CD4-positive, alpha-beta T cell treated with Interleukin-17A for 4 hours (primary cell): ENCODE results near the gene GRIK4.

Experiments
- DNase-seq: peaks from one replicate; pipeline ENCODE4 v3.0.0-alpha.2; 2020; ENCODE audit warnings: mixed read lengths

The GRIK4 gene

GRCh38 chr11:120898568-120898967 is 387.0 kb downstream of the GRIK4 start:
- DNase-seq: no peak

- DNase-seq: no peak
Observed at GRCh38 chr11:120899720-120900119, 388.2 kb downstream of the GRIK4 start.

GRCh38 chr11:120900643-120901042 is 389.1 kb downstream of the GRIK4 start:
- DNase-seq: no peak

GRCh38 chr11:120903686-120904085 is 392.1 kb downstream of the GRIK4 start:
- no peak for DNase-seq

GRCh38 chr11:120904116-120904515 is 392.6 kb downstream of the GRIK4 start:
- DNase-seq: no peak

DNA sequence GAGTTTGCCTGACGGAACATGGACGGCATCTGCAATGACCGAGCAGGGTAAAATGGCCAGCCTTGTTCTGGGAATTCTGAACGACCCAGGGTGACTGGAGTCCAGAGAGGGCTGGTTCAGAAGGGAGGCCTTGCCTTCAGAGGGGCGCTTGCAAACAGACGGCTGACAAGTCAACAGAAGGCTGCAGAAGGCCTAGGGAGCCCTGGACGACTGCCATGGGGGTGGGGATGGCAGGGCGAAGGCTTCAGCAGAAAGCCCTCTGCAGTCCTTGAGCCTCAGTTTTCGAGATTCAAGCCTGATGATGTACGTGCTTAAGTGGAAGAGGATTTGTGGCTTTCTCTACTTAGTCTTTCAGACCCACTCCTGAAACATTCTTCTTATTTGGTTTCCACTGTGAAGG is 395.2 kb downstream of the GRIK4 start:
- no peak for DNase-seq

DNA sequence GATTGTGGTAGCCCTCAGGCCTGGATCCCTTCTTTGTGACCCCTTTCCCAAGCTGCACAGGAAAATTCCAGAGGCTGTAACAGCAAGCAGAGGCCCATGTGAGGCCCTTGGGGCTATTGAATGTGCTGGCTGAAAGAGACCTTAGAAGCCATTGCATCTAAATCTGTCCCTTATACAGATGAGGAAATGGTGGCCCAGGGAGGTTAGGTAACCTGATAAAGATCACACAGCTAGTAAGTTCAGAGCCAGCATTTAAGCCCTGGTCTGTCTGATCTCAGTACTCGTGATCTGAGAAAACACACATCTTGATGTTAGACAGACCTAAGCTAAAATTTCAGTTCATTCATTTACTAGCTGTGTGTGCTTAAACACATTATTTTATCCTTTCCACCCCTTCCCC is 396.4 kb downstream of the GRIK4 start:
- DNase-seq: no peak

DNA sequence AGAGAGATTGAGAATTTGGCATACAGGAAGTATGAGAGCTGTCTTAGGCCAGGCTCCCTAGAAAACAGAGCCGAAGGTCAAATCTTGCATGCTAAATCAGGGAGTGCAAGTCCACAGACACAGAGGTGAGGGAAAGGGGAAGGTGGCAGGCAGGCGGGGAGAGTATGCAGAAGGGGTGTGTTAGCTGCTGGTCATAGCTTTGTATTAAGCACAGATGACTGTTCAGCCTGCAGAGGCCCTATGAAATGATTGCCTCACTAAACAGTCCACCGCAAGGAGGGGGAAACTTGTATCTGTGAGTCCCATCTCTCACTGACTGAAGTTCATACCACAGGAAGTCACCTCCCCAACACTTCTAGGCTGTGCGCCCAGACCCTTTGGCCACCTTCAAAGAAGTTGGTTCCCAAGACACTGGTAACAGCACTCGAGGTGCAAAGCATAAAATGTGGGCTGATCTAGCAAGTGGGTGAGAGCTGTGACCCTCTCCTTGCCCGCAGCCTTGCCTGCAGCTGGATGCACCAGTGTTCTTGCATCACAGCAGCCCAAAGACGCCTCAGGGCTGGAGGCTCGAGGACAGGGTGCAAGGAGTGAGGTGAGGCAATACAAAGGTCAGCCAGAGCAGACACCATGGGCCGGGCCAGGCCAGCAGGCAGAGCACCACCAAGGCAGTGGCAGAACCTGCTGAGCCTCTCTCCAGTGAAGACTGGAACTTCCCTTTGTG is 397.1 kb downstream of the GRIK4 start:
- DNase-seq: no peak

DNA sequence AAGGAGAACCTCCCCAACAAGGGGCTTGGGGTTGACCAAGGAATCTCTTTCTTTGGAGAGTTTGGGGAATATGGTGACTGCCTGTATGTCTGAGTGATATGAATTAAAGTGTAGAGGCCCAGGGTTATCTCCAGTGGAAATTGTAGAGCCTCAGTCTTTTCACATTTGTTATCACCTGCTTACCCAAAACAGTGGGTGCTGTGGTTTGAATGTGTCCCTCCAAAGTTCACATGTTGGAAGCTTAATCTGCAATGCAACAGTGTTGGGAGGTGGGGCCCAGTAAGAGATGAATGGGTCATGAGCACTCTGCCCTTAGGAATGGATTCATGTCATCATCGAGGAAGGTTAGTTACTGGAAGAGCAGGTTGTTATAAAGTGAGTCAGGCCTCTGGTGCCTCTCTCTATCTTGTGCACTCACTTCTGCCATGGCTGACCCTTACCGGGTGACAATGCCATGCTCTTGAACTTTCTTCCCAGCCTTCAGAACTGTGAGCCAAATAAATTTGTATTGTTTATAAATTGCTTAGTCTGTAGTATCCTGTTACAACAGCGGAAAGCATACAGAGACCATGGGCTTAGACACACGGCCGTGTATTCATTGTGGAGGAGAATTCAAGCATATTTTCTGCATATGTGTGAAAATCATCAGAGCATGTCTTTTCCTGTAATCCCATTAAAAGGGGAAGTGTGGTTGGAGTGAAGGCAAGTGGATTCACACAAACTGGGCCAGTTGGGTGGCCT is 398.3 kb downstream of the GRIK4 start:
- no peak for DNase-seq

DNA sequence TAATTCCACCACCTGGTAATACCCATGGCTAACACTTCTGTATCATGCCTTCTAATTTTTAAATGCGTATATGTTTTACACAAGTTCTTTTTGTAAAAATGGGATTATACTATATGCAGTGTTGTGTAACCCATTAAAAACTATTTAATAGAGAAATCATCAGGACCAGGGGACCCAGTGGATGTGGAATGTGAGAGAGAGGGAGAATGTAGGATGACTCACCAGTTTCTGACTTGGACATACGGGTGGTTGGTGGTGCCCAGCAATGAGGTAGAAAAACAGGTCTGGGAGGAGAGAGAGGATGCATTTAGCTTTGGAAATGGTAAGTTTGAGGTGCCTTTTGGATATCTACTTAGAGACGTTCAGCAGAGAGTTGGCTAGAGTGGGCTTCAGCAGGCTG is 400.4 kb downstream of the GRIK4 start:
- no peak for DNase-seq

GRCh38 chr11:120912504-120912903 is 401.0 kb downstream of the GRIK4 start:
- no peak for DNase-seq

DNA sequence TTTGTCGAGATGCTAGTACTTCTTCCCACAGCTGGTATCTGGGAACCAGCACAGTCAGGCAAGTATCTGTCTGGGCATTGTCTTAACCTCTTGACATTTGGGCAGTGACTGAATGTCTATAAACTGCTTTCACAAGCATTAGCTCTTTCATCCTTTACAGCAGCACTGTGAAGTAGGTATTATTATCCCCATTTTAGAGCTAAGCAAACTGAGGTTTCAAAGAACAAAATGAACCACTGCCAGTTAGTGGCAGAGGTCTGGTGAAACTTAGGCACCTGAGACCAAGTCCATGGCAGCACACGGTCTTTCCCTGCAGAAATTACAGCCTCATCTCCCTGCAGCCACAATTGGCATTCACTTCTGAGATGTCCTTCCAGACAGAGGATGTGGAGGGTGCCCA is 401.4 kb downstream of the GRIK4 start:
- no peak for DNase-seq

- DNase-seq: no peak
Observed at GRCh38 chr11:120914021-120914420, 402.5 kb downstream of the GRIK4 start.

DNA sequence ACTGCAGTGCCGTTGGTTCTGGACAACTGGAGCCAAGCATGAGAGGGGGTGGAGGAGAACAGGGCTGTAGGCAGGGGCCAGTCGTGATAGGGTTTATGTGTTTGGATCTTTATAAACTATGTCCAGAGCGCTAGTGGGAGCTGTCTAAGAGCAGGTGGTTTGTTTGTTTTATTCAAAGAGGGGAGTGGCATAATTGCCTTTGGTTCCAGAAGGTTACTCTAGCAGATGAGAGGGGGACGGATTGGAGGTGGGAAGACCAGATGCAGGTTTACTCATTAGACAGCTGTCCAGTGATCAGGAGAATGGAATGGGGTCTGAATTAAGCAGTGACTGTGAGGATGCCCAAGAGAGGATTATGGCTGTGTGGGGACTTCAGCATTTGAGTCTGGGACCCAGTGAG is 403.1 kb downstream of the GRIK4 start:
- DNase-seq: no peak

DNA sequence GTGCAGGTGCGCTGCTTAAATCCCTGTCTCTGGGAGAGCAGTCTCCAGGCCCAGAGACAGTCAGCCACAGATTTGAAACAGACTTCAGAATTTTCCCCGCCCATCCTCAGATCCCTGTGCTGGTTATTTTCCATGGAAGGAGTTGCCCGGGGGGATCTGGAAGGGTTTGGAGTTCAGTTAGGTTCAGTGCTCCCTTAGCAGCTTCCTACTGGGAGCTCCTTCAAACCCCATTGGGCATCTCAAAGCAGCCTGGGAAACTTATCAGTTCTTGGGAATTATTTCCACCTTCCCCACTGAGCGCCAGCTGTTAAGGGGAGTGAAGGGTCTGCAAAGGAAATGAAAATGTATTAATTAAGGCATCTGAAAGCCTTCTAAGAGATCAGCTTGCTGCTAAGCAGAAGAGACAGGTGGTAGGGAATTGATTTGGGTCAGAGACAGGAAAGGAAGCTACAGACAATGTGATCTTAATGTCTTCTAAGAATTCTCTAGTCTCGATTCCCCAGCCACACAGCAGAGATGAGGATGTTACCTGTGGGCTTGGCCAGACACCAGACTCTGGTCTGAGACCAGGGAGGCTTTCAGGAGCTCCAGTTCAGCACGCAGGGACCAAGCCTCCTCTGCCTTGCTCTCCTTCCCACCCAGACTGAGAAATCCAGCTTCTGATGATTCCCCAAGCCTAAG is 406.2 kb downstream of the GRIK4 start:
- DNase-seq: no peak

- DNase-seq: no peak
Observed at GRCh38 chr11:120918257-120918656, 406.7 kb downstream of the GRIK4 start.

DNA sequence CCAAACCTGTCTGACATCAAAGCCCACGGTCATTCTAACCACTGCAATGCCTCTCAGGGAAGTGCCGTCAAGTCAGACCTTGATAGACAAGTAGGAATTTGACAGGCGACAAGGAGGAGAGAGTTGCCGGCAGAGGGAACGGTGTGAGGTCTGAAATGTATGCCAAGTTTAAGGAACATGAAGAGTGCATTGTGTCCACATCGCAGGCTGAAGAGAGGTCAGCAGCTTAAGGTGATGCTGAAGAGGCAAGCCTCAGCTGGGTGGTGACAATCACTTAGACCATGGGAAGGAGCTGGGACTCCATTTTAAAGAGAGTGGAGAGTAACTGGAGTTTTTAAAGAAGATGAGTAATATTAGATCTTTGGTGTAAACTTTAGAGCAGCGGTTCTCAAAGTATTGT is 407.5 kb downstream of the GRIK4 start:
- no peak for DNase-seq

GRCh38 chr11:120919566-120919965 is 408.0 kb downstream of the GRIK4 start:
- DNase-seq: no peak

DNA sequence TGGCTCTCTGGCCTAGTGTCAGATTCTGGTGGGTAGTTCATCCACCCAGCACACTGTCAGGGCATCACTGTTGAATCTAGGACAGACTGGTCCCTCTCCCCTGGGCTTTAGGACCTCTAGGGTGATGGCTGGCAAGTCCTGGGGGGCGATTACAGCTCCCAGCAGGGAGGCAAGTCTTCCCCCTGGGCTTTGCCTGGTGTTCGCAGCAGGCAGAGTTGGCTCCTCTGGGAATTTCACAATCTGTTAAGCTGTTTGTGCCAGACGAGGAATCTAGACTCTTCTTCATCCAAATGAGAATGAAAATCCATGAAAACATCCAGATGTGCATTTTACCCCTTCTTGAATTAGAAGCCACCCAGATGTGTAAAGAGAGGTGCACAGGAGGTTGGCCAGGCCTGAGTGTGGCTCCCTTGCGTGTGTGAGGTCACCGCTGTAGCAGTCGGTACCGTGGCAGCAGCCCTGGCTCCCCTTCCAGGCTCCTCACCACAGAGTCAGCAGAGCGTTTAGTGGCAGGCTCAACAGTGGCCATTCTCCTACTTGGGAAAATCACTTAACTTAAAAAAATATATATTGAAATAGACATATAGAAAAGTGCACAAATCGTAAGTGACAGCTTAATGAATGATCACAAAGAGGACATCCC is 412.4 kb downstream of the GRIK4 start:
- no peak for DNase-seq

- no peak for DNase-seq
Observed at GRCh38 chr11:120925944-120926343, 414.4 kb downstream of the GRIK4 start.

DNA sequence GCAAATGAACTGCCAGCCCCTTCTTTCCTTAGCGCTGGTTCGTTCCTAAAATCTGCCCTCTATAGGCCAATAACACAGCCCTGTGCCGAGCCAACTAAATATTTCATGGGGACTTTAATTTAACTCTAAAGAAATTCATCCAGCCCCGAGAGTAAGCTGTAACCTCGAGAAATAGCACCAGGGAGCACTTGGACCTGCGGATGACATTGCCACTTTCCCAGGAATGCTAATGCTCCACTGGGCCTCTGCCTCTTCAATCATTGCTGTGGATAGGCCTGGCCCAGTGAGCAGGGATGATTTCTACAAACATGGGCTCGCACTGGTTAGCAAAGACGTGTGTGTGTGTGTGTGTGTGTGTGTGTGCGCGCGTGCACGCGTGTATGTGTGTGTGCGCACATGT is 417.1 kb downstream of the GRIK4 start:
- DNase-seq: no peak

DNA sequence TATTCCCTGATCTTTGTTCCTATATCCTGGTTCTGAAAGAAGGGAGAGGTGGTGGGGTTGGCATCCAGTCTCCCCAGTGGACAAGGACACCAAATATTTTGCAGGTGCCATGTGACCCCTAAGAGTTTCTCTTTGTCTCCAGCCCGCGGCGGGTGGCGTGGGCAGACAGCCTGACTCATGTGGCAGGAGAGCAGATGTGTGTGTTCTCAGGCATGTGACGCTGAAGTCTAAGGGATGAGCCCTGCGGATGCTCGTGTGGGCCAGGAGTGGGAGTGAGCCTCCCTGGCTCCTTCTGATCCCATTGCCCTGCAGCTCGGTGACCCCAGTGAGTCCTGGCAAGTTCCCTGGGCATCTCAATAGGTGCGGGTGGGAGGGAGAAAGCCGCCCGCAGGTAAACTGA is 417.5 kb downstream of the GRIK4 start:
- DNase-seq: no peak

DNA sequence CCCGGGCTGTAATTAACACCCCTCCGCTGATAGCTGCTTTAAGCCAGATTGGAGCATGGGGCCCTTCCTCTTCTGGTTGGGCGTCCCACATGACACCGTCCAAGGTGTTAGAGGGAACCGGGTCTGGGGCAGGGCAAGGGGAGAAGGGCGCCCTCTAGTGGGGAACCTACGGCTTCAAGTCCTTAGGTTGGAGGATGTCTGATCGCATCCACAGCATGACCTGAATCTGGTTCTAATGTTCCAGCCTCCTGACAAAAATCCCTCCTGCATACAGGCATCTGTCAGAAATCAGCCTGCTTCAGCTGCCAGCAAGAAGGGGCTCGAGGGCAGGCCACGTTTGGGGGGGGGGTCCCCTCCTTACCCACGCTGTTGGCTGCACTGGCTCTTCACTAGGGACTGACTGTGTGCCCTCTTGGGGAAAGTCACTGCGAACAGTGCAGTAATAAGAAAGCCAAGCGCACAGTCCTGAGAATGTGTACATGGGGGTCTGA is 418.2 kb downstream of the GRIK4 start:
- DNase-seq: peak; percentile 41
